H1 (cell line): Measurements from ENCODE around the gene AK8. TPM values are rescaled to one million over a fixed set of nuclear protein-coding genes. Genes with fewer than 3 reads are reported as not detected.

Source experiments
- CTCF ChIA-PET: fragments of 300-600 bp; sonication (Branson Sonifier 250); formaldehyde crosslinking; loops from one replicate; lab custom pipeline; 2021; ENCODE audit not compliant: partially characterized antibody; lab: Charles Lee
- POLR2A ChIA-PET: fragments of 300-600 bp; sonication (Branson Sonifier 250); formaldehyde crosslinking; loops from one replicate; lab custom pipeline; 2021; ENCODE audit warnings: inconsistent platforms; ENCODE audit not compliant: partially characterized antibody; lab: Charles Lee
- DNase-seq, 2 experiments: peaks; one replicate each; pipeline versions ENCODE4 v3.0.0 to v3.0.0-alpha.2; 2010 to 2022; ENCODE audit warnings: low spot score in 2 of 2, low read depth in 1 of 2, mixed read lengths in 1 of 2
- FAIRE-seq: peaks from 2 replicates; lab custom pipeline; 2011; peaks lifted over from hg19 to GRCh38; lab: Jason Lieb, UNC
- H2AFZ ChIP-seq: 2 replicates; pipeline ENCODE4 v1.8.1; 2012; ENCODE audit warnings: low read length, inconsistent platforms
- H2AK5ac ChIP-seq: 2 replicates; pipeline ENCODE4 v1.6.1; 2013; ENCODE audit warnings: low read depth, low read length
- H2BK120ac ChIP-seq: replicated peaks from 2 replicates; pipeline ENCODE3; 2013; ENCODE audit warnings: low read depth, low read length, inconsistent platforms
- H2BK12ac ChIP-seq: 2 replicates; pipeline ENCODE4 v1.6.1; 2013; ENCODE audit warnings: low read depth, low read length
- H2BK15ac ChIP-seq: 2 replicates; pipeline ENCODE4 v1.6.1; 2013; ENCODE audit warnings: low read length
- H2BK20ac ChIP-seq: 2 replicates; pipeline ENCODE4 v1.6.1; 2013; ENCODE audit warnings: low read length
- H2BK5ac ChIP-seq: 2 replicates; pipeline ENCODE4 v1.6.1; 2013; ENCODE audit warnings: low read depth, low read length
- H3K14ac ChIP-seq: 2 replicates; pipeline ENCODE4 v1.6.1; 2013; ENCODE audit warnings: inconsistent platforms; ENCODE audit not compliant: insufficient read length
- H3K18ac ChIP-seq: 2 replicates; pipeline ENCODE4 v1.6.1; 2013; ENCODE audit warnings: low read length; ENCODE audit errors: extremely low read depth
- H3K23ac ChIP-seq: 2 replicates; pipeline ENCODE4 v1.6.1; 2013; ENCODE audit warnings: inconsistent platforms; ENCODE audit not compliant: insufficient read length
- H3K23me2 ChIP-seq: 2 replicates; pipeline ENCODE4 v1.6.1; 2013; ENCODE audit warnings: low read depth, low read length
- H3K27ac ChIP-seq: 2 replicates; pipeline ENCODE4 v1.6.1; 2011; ENCODE audit warnings: low read depth, low read length, inconsistent platforms
- H3K27me3 ChIP-seq, 4 experiments: replicated peaks in 1 of 4; 1 replicate in 1 of 4; 2 replicates in 3 of 4; pipeline versions ENCODE4 v1.6.1 to v1.8.1; 2011 to 2013; ENCODE audit warnings: low read length in 3 of 4, mild to moderate bottlenecking in 3 of 4, inconsistent platforms in 2 of 4, mixed read lengths in 2 of 4, moderate library complexity in 1 of 4; ENCODE audit not compliant: control insufficient read depth in 3 of 4, insufficient read depth in 3 of 4; ENCODE audit errors: extremely low read depth in 1 of 4
- H3K36me3 ChIP-seq, 4 experiments: 2 replicates each; pipeline versions ENCODE4 v1.6.1 to v1.8.1; 2011 to 2013; ENCODE audit warnings: mild to moderate bottlenecking in 4 of 4, low read length in 3 of 4, moderate library complexity in 2 of 4, control low read depth in 1 of 4, inconsistent platforms in 1 of 4; ENCODE audit not compliant: insufficient read depth in 4 of 4, control insufficient read depth in 2 of 4
- H3K4ac ChIP-seq: replicated peaks from 2 replicates; pipeline ENCODE3; 2013; ENCODE audit warnings: low read length, low read depth, mixed read lengths, inconsistent platforms; ENCODE audit not compliant: insufficient read length
- H3K4me1 ChIP-seq, 4 experiments: replicated peaks in 1 of 4; 1 replicate in 1 of 4; 2 replicates in 3 of 4; pipeline versions ENCODE4 v1.6.1 to v1.8.1; 2011 to 2013; ENCODE audit warnings: low read length in 3 of 4, inconsistent platforms in 2 of 4, mixed read lengths in 1 of 4; ENCODE audit not compliant: insufficient read depth in 4 of 4, control insufficient read depth in 3 of 4
- H3K4me2 ChIP-seq, 2 experiments: 2 replicates each; pipeline versions ENCODE4 v1.6.1 to v1.8.1; 2011 to 2013; ENCODE audit warnings: low read depth in 2 of 2, low read length in 2 of 2, control low read depth in 1 of 2, inconsistent platforms in 1 of 2, mild to moderate bottlenecking in 1 of 2; ENCODE audit not compliant: insufficient read depth in 1 of 2
- H3K4me3 ChIP-seq, 4 experiments: fragments of 200-600, 300-600 bp in 1 of 4; sonication (generic), shearing (Covaris generic), sonication (Bioruptor Twin) in 1 of 4; 2 replicates each; pipeline versions ENCODE4 v1.5.1 to v1.8.1; 2011 to 2016; ENCODE audit warnings: low read length in 4 of 4, low read depth in 3 of 4, control low read depth in 2 of 4, inconsistent platforms in 2 of 4, mild to moderate bottlenecking in 2 of 4, mixed read lengths in 1 of 4, moderate library complexity in 1 of 4; ENCODE audit not compliant: insufficient read depth in 2 of 4; ENCODE audit errors: extremely low read depth in 1 of 4
- H3K56ac ChIP-seq: replicated peaks from 2 replicates; pipeline ENCODE3; 2013; ENCODE audit warnings: low read depth, mild to moderate bottlenecking, mixed read lengths, low read length, inconsistent platforms; ENCODE audit not compliant: insufficient read length
- H3K79me1 ChIP-seq: 2 replicates; pipeline ENCODE4 v1.6.1; 2013; ENCODE audit warnings: low read depth, low read length, control low read depth
- H3K79me2 ChIP-seq, 2 experiments: 2 replicates each; pipeline versions ENCODE4 v1.6.1 to v1.8.1; 2012 to 2013; ENCODE audit warnings: low read length in 2 of 2, mild to moderate bottlenecking in 2 of 2, inconsistent platforms in 1 of 2; ENCODE audit not compliant: insufficient read depth in 2 of 2, control insufficient read depth in 1 of 2
- H3K9ac ChIP-seq, 4 experiments: replicated peaks in 1 of 4; 1 replicate in 1 of 4; 2 replicates in 3 of 4; pipeline versions ENCODE4 v1.6.1 to v1.8.1; 2011 to 2013; ENCODE audit warnings: low read depth in 3 of 4, low read length in 3 of 4, control low read depth in 2 of 4, mild to moderate bottlenecking in 2 of 4, moderate library complexity in 2 of 4, inconsistent platforms in 1 of 4; ENCODE audit errors: extremely low read depth in 1 of 4
- H3K9me3 ChIP-seq, 2 experiments: 2 replicates each; pipeline versions ENCODE4 v1.6.1 to v1.8.1; 2012 to 2013; ENCODE audit warnings: mild to moderate bottlenecking in 2 of 2, moderate library complexity in 2 of 2, control low read depth in 1 of 2, inconsistent platforms in 1 of 2, low read depth in 1 of 2, low read length in 1 of 2, mixed read lengths in 1 of 2; ENCODE audit not compliant: insufficient read depth in 2 of 2
- H4K20me1 ChIP-seq, 2 experiments: replicated peaks in 1 of 2; 2 replicates each; pipeline versions ENCODE3 to v1.8.1; 2011 to 2013; ENCODE audit warnings: inconsistent platforms in 2 of 2, low read length in 2 of 2, mild to moderate bottlenecking in 1 of 2; ENCODE audit not compliant: insufficient read depth in 2 of 2, control insufficient read depth in 1 of 2
- H4K5ac ChIP-seq: 2 replicates; pipeline ENCODE4 v1.6.1; 2013; ENCODE audit warnings: low read length, low read depth, mixed read lengths, inconsistent platforms; ENCODE audit not compliant: insufficient read length
- H4K8ac ChIP-seq: 2 replicates; pipeline ENCODE4 v1.8.0; 2013; ENCODE audit warnings: mild to moderate bottlenecking, moderate library complexity, low read length, inconsistent platforms; ENCODE audit not compliant: insufficient read depth; ENCODE audit errors: extremely low read depth
- H4K91ac ChIP-seq: replicated peaks from 2 replicates; pipeline ENCODE3; 2013; ENCODE audit warnings: low read length, mixed read lengths, inconsistent platforms; ENCODE audit not compliant: insufficient read length
- ASH2L ChIP-seq: fragments of 200-600, 300-600 bp; sonication (generic); IDR thresholded peaks from one replicate; pipeline ENCODE4 v1.7.1; 2017; ENCODE audit warnings: low read length
- BCL11A ChIP-seq, 2 experiments: IDR thresholded peaks; one replicate each; pipeline ENCODE4 v1.6.1; 2011; ENCODE audit warnings: low read depth in 2 of 2, low read length in 2 of 2, mild to moderate bottlenecking in 2 of 2
- CHD2 ChIP-seq: IDR thresholded peaks from 2 replicates; pipeline ENCODE4 v1.6.1; 2012; ENCODE audit warnings: low read length, improper control_type of control experiment
- E2F6 ChIP-seq: IDR thresholded peaks from 2 replicates; pipeline ENCODE4 v1.6.1; 2012; ENCODE audit warnings: inconsistent platforms
- EP300 ChIP-seq, 2 experiments: IDR thresholded peaks; 1 replicate in 1 of 2; 2 replicates in 1 of 2; pipeline ENCODE4 v1.6.1; 2011 to 2012; ENCODE audit warnings: low read depth in 2 of 2, low read length in 2 of 2, mild to moderate bottlenecking in 2 of 2, borderline replicate concordance in 1 of 2, inconsistent platforms in 1 of 2, moderate library complexity in 1 of 2
- HDAC2 ChIP-seq, 2 experiments: fragments of 300-600 bp in 1 of 2; sonication (generic) in 1 of 2; IDR thresholded peaks; 2 replicates each; pipeline ENCODE4 v1.6.1; 2011 to 2012; ENCODE audit warnings: low read depth in 2 of 2, low read length in 2 of 2, mild to moderate bottlenecking in 2 of 2, moderate library complexity in 2 of 2, borderline replicate concordance in 1 of 2, inconsistent platforms in 1 of 2
- NANOG ChIP-seq: IDR thresholded peaks from 2 replicates; pipeline ENCODE4 v1.6.1; 2011; ENCODE audit warnings: low read length, low read depth, mild to moderate bottlenecking, inconsistent platforms; ENCODE audit not compliant: insufficient read depth, poor library complexity, severe bottlenecking
- POLR2AphosphoS5 ChIP-seq: IDR thresholded peaks from 2 replicates; pipeline ENCODE4 v1.6.1; 2011; ENCODE audit warnings: low read depth, low read length
- RXRA ChIP-seq: IDR thresholded peaks from 2 replicates; pipeline ENCODE4 v1.6.1; 2011; ENCODE audit warnings: low read depth, mild to moderate bottlenecking, low read length, moderate library complexity; ENCODE audit not compliant: insufficient read depth
- SIN3A ChIP-seq, 2 experiments: IDR thresholded peaks in 1 of 2; conservative IDR thresholded peaks in 1 of 2; 2 replicates each; pipeline ENCODE4 v1.6.1; 2011 to 2012; ENCODE audit warnings: low read length in 2 of 2, improper control_type of control experiment in 1 of 2, low read depth in 1 of 2, mild to moderate bottlenecking in 1 of 2
- SP2 ChIP-seq: IDR thresholded peaks from 2 replicates; pipeline ENCODE4 v1.6.1; 2012; ENCODE audit warnings: mild to moderate bottlenecking, low read length, inconsistent platforms
- YY1 ChIP-seq: IDR thresholded peaks from 2 replicates; pipeline ENCODE4 v1.6.1; 2011; ENCODE audit warnings: low read depth, mild to moderate bottlenecking, low read length
- ZNF274 ChIP-seq: IDR thresholded peaks from 2 replicates; pipeline ENCODE4 v1.7.0; 2012; ENCODE audit warnings: low read length, borderline replicate concordance; ENCODE audit errors: extremely low read depth
- WGBS, 2 experiments: shearing (Covaris generic) in 1 of 2; methylation state at CpG; one replicate each; pipeline versions ENCODE4 v1.1.6 to v1.1.7; 2013 to 2015; ENCODE audit warnings: low lambda C conversion rate in 2 of 2, mixed read lengths in 2 of 2, inconsistent platforms in 1 of 2, low coverage in 1 of 2, missing lambda C conversion rate in 1 of 2; ENCODE audit not compliant: insufficient replicate concordance in 2 of 2, insufficient coverage in 1 of 2, insufficient read length in 1 of 2; ENCODE audit errors: extremely low coverage in 1 of 2, missing lambda C conversion rate in 1 of 2; 5-methylcytosine and 5-hydroxymethylcytosine counted together
- polyA plus RNA-seq, 7 experiments: library from polyadenylated mRNA; depleted of rRNA in 3 of 7; stranded (reverse) in 5 of 7; unstranded in 2 of 7; fragments of >200 nt in 5 of 7; fragments of 200-250 nt in 2 of 7; gene quantifications; 1 replicate in 5 of 7; 2 replicates in 1 of 7; 4 replicates in 1 of 7; pipeline versions ENCODE4 v1.2.1 to v1.2.3, GENCODE V29; 2011 to 2013; ENCODE audit warnings: missing spikeins in 2 of 7, mixed read lengths in 2 of 7
- total RNA-seq: library from RNA; stranded (reverse); fragmentation: NEBNext Ultra II Directional; extraction: Animal tissue kit (Norgen Biotek cat#: 25700); gene quantifications from 2 replicates; pipeline ENCODE4 v1.2.1, GENCODE V29; 2021

AK8 gene
- total and polyA plus RNA-seq, 2 of the 8 experiments (the other 6 are each of a cell fraction or from before 2014, with no cell fraction given) = 0.35 to 0.48 TPM

- Histone ChIP-seq H4K8ac (no peak overlapping the region), H2BK15ac (no peak overlapping the region), H3K4me1 (no peaks in the 10 kb centered on the region), H2BK5ac (no peak overlapping the region), H3K4ac (no peak overlapping the region), H4K5ac (no peak overlapping the region), H3K14ac (no peak overlapping the region), H2BK12ac (no peak overlapping the region), H3K27me3 (no peaks in the 10 kb centered on the region), H3K23me2 (no peaks in the 10 kb centered on the region), H3K9me3 (peaks cover 18 to 44% of the 10 kb centered on the region in 2 experiments), H3K9ac (no peak overlapping the region), H4K20me1 (no peaks in the 10 kb centered on the region), H3K79me2 (no peaks in the 10 kb centered on the region), H2AK5ac (no peak overlapping the region), H3K18ac (no peak overlapping the region), H3K4me3 (no peak overlapping the region), H3K4me2 (no peak overlapping the region), H2BK20ac (no peak overlapping the region), H2AFZ (no peak overlapping the region), H3K23ac (no peak overlapping the region), H3K79me1 (no peaks in the 10 kb centered on the region), H2BK120ac (no peak overlapping the region), H3K36me3 (no peaks in the 10 kb centered on the region), H3K56ac (no peak overlapping the region), H3K27ac (no peak overlapping the region), H4K91ac (no peak overlapping the region)
- 88% methylated on average over 1 of the region's 1 CpG; no CpG with 5 or more reads in 1 of the 2 experiments for WGBS, 2 experiments
- DNase-seq (no peak), FAIRE-seq (no peak)
- POLR2A ChIA-PET = interaction anchor here (0.8 kb wide), 1 partner anchor 29 kb away, joined by 3 read pairs; no protein-coding TSS in a partner anchor
- CTCF ChIA-PET = interaction anchor here (0.6 to 0.8 kb wide), 2 partner anchors 69 to 72 kb away, joined by 3 to 4 read pairs; no protein-coding TSS in a partner anchor
- TF ChIP-seq POLR2AphosphoS5 (no peak), ASH2L (no peak), CHD2 (no peak), SIN3A (conservative IDR thresholded peaks at IDR 0.05 in 1 of 2, IDR thresholded peaks at IDR 0.05 in 1 of 2; ENCODE audit: low read depth in 1 of 2, low read length in 2 of 2) (no peak), YY1 (no peak), NANOG (no peak), BCL11A (IDR thresholded peaks at IDR 0.05; ENCODE audit: low read depth in 2 of 2, low read length in 2 of 2) (no peak), SP2 (no peak), HDAC2 (IDR thresholded peaks at IDR 0.05; ENCODE audit: borderline replicate concordance in 1 of 2, low read depth in 2 of 2, low read length in 2 of 2) (no peak), RXRA (no peak), E2F6 (no peak), ZNF274 (no peak), EP300 (IDR thresholded peaks at IDR 0.05; ENCODE audit: borderline replicate concordance in 1 of 2, low read depth in 2 of 2, low read length in 2 of 2) (no peak)
Measured at GRCh38 chr9:132699956-132700355, 178.1 kb downstream of the AK8 start.
